Heart right ventricle (tissue), 16 donors: ENCODE data around the gene IPO9. TPM values are rescaled to one million over a fixed set of nuclear protein-coding genes. Genes with fewer than 3 reads are reported as not detected.

Experiments used
- ATAC-seq, 8 donors: fragments of 200-7000 bp; cut with Tn5 transposase; one replicate each; pipeline ENCODE4 v1.9.1; 2020; ENCODE audit warnings: mild to moderate bottlenecking in 8 of 8, moderate library complexity in 8 of 8, moderate number of reproducible peaks in 1 of 8
- DNase-seq, 2 donors: peaks; one replicate each; pipeline ENCODE4 v3.0.0-alpha.2; 2020
- H3K27ac ChIP-seq, 10 donors: fragments of 200-600 bp; sonication (generic) in 2 of 10; one replicate each; pipeline versions ENCODE4 v1.5.0 to v1.8.0; 2020 to 2022; ENCODE audit warnings: mild to moderate bottlenecking in 3 of 10
- H3K27me3 ChIP-seq, 7 donors: fragments of 200-600 bp; one replicate each; pipeline ENCODE4 v1.8.0; 2021 to 2022; ENCODE audit warnings: mild to moderate bottlenecking in 2 of 7
- H3K36me3 ChIP-seq, 9 donors: fragments of 200-600 bp; sonication (generic) in 1 of 9; one replicate each; pipeline versions ENCODE4 v1.5.0 to v1.8.0; 2020 to 2022; ENCODE audit warnings: mild to moderate bottlenecking in 2 of 9
- H3K4me1 ChIP-seq, 9 donors: fragments of 200-600 bp; sonication (generic) in 1 of 9; one replicate each; pipeline versions ENCODE4 v1.5.0 to v1.8.0; 2020 to 2022; ENCODE audit warnings: mild to moderate bottlenecking in 4 of 9
- H3K4me3 ChIP-seq, 10 donors: fragments of 200-600 bp; sonication (generic) in 2 of 10; one replicate each; pipeline versions ENCODE4 v1.5.0 to v1.8.0; 2020 to 2022; ENCODE audit warnings: mild to moderate bottlenecking in 7 of 10, moderate library complexity in 2 of 10
- H3K9me3 ChIP-seq, 11 donors: fragments of 200-600 bp in 10 of 11; sonication (generic) in 2 of 11; one replicate each; pipeline versions ENCODE4 v1.5.0 to v1.8.0; 2013 to 2022; ENCODE audit warnings: mild to moderate bottlenecking in 2 of 11, control low read depth in 1 of 11, moderate library complexity in 1 of 11
- WGBS, 2 donors: extraction: QIAGEN DNeasy Blood & Tissue Kit; methylation state at CpG; one replicate each; pipeline ENCODE4 v1.1.7; 2013; ENCODE audit warnings: inconsistent platforms in 1 of 2; 5-methylcytosine and 5-hydroxymethylcytosine counted together
- intact Hi-C, 10 donors: fragments of 100-400 bp; cut with DNase I; formaldehyde crosslinking; loops; one replicate each; pipeline versions ENCODE4 v1.11.1 to v1.14.2; 2022
- polyA plus RNA-seq, 2 donors: library from polyadenylated mRNA; stranded (reverse); fragments of 200-250 nt; gene quantifications; one replicate each; pipeline ENCODE4 v1.2.3, GENCODE V29; 2013
- total RNA-seq, 10 donors: library from RNA; stranded (reverse); fragmentation: NEBNext Ultra II Directional in 3 of 10; extraction: Animal tissue kit (Norgen Biotek cat#: 25700) in 3 of 10; gene quantifications; one replicate each; pipeline versions ENCODE4 v1.2.1 to v1.2.4, GENCODE V29; 2021 to 2023
- TF ChIP-seq, protein P1 (sequence below), 9 donors: fragments of 200-600 bp; sonication (generic) in 2 of 9; IDR thresholded peaks; one replicate each; pipeline versions ENCODE4 v1.5.0 to v1.8.0; 2021 to 2022; ENCODE audit warnings: antibody characterized with exemption in 9 of 9, mild to moderate bottlenecking in 5 of 9, moderate library complexity in 1 of 9
- donor health status: Arrhythmogenic right ventricular cardiomyopathy.
- donor health status: ischemic (EF 13 %, LVEDD 7.1; RV severe dilation, severe dysfunction).
- donor health status: healthy with polysubstance abuse.
- donor health status: DM: no; HTN: yes; CAD: no.
- donor health status: DM: no; HTN: no; CAD: no.
- donor health status: ischemic (EF 25% LVEDD 6.9; RV normal size, moderate dysfunction).
- donor health status: ischemic (EF 25% LVEDD 5.7; RV mildly dilated, moderate dysfunction).
- donor health status: healthy.
- donor health status: DM: yes; HTN: yes; CAD: no.
- donor health status: Ischemic cardiomyopathy.
- donor health status: ischemic (EF 35%, LVEDD 5.7; RV mildly dilated, moderate dysfunction).
- donor health status: nonischemic (EF 11% LVEDD 7.7; RV severe dilation, severe dysfunction).
- donor health status: DM: yes; HTN: yes; CAD: no.
- donor health status: PGD.
- donor health status: ischemic (EF 29% LVEDD 5.4; RV normal size, mild dysfunction).
- donor health status: nonischemic (EF 23%, LVEDD 6.1; RV moderate dilation, normal function).

Gene IPO9
- total and polyA plus RNA-seq, 12 donors, result 12.0 to 31.4 (median 26.5) TPM

DNA sequence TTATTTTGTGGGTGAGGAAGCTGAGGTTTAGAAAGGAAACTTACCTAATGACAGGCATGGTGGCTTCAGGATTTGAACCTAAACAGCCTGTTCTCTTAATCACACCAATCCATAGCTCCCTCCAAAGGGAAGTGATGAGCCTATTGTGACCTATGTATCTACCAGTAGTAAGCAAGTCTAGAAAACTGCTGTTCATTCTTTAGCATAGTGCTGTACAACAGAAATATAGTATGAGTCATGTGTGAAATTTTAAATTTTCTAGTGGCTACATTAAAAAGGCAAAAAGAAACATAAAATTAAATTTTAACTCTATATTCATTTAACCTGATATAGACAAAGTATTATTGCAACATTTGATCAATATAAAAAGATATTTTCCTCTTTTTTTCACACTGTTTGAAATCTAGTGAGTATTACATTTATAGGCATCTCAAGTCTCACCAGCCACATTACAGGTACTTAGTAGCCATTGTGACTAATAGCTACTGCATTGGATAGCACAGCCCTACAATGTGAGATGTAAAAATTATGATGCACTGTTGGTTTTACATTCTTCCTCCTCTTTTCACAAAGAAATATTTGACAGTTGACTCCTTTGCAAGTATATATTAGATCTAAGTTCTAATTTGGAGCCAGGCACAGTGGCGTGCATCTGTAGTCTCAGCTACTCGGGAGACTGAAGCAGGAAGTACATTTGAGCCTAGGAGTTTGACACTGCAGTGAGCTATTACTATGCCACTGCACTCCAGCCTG, 16.6 kb downstream of the IPO9 start:
- TF ChIP-seq, protein P1, sequence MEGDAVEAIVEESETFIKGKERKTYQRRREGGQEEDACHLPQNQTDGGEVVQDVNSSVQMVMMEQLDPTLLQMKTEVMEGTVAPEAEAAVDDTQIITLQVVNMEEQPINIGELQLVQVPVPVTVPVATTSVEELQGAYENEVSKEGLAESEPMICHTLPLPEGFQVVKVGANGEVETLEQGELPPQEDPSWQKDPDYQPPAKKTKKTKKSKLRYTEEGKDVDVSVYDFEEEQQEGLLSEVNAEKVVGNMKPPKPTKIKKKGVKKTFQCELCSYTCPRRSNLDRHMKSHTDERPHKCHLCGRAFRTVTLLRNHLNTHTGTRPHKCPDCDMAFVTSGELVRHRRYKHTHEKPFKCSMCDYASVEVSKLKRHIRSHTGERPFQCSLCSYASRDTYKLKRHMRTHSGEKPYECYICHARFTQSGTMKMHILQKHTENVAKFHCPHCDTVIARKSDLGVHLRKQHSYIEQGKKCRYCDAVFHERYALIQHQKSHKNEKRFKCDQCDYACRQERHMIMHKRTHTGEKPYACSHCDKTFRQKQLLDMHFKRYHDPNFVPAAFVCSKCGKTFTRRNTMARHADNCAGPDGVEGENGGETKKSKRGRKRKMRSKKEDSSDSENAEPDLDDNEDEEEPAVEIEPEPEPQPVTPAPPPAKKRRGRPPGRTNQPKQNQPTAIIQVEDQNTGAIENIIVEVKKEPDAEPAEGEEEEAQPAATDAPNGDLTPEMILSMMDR (IDR thresholded peaks at IDR 0.05), result no peak
- Histone ChIP-seq H3K36me3 (peaks cover 0 to 40% (median 6%) of the 10 kb centered on the region in 9 donors), H3K4me3 (no peak overlapping the region), H3K4me1 (peaks cover 10 to 52% (median 23%) of the 10 kb centered on the region in 9 donors), H3K27me3 (no peaks in the 10 kb centered on the region), H3K27ac (no peak overlapping the region), H3K9me3 (no peaks in the 10 kb centered on the region)
- WGBS, 2 donors, result 57 to 58% methylated on average over 2 of the region's 2 CpGs
- intact Hi-C loops, result no loop called here
- ATAC-seq, result no peak
- no peak for DNase-seq

DNA sequence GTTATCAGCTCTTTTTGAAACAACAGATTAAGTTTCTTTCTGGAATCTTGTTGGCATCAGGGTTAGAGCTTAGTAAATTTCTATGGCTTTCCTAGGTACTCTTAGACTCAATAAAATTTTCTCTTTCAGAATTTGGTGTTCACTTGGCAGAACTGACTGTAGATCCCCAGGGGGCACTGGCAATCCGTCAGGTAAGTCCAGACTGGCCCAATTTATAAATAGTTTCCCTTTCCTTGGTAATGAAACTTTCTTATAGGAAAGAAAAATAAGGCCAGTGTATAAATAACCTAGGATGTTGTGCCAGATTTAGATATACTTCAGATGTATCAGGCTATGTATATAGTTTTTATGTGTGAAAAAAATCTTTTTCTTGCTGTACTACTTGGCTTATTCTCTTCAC, 18.2 kb downstream of the IPO9 start:
- Histone ChIP-seq H3K4me3 (no peak overlapping the region), H3K4me1 (peaks cover 15 to 61% (median 27%) of the 10 kb centered on the region in 9 donors), H3K27ac (no peak overlapping the region), H3K27me3 (no peaks in the 10 kb centered on the region), H3K9me3 (no peaks in the 10 kb centered on the region), H3K36me3 (peaks cover 0 to 53% (median 9%) of the 10 kb centered on the region in 9 donors)
- no peak for DNase-seq
- 45 to 58% methylated on average over 1 of the region's 1 CpG for WGBS, 2 donors
- intact Hi-C loops, result no loop called here
- ATAC-seq, result no peak
- TF ChIP-seq, protein P1 (IDR thresholded peaks at IDR 0.05), result no peak

DNA sequence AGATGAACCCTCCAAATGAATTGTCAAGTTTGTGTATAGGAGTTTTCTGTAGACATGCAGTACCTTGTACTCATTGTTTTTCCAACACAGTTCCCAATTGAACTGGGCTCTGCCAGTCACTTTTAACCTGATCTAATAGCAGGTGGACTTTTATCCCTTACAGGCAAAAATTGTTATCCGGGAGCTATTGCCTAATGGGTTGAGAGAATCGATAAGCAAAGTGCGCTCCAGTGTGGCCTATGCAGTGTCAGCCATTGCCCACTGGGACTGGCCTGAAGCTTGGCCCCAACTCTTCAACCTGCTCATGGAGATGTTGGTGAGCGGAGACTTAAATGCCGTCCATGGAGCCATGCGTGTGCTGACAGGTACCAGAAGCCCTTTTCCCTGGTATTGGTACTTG, 19.3 kb downstream of the IPO9 start:
- 95 to 96% methylated on average over 6 of the region's 6 CpGs for WGBS, 2 donors
- intact Hi-C loops, result no loop called here
- H3K4me1 ChIP-seq, result peaks cover 15 to 51% (median 27%) of the 10 kb centered on the region in 9 donors
- H3K9me3 ChIP-seq, result no peaks in the 10 kb centered on the region
- DNase-seq (no peak), ATAC-seq (no peak)
- H3K27ac ChIP-seq, result peak overlapping the region in 2 of 10 donors; percentile 25 to 73
- H3K27me3 ChIP-seq, result no peaks in the 10 kb centered on the region
- H3K36me3 ChIP-seq, result peaks cover 2 to 62% (median 18%) of the 10 kb centered on the region in 9 donors
- TF ChIP-seq, protein P1 (IDR thresholded peaks at IDR 0.05), result no peak
- no peak overlapping the region for H3K4me3 ChIP-seq

GRCh38 chr1:201849372-201850052, 20.6 kb downstream of the IPO9 start:
- H3K4me1 ChIP-seq, result peaks cover 15 to 51% (median 27%) of the 10 kb centered on the region in 9 donors
- DNase-seq, result no peak
- intact Hi-C loops, result no loop called here
- H3K4me3 ChIP-seq, result no peak overlapping the region
- peaks cover 4 to 75% (median 27%) of the 10 kb centered on the region in 9 donors for H3K36me3 ChIP-seq
- TF ChIP-seq, protein P1 (IDR thresholded peaks at IDR 0.05), result no peak
- no peaks in the 10 kb centered on the region for H3K9me3 ChIP-seq
- 65 to 66% methylated on average over 2 of the region's 2 CpGs for WGBS, 2 donors
- ATAC-seq, result peak in 2 of 8 donors; percentile 12 to 27
- H3K27ac ChIP-seq, result peak overlapping the region in 9 of 10 donors; percentile 23 to 73 (median 58)
- H3K27me3 ChIP-seq, result no peaks in the 10 kb centered on the region
